Measurements from ENCODE around the gene ALPL. TPM values are rescaled to one million over a fixed set of nuclear protein-coding genes. Genes with fewer than 3 reads are reported as not detected.

The ALPL gene
- total and polyA plus RNA-seq, 7 donors, result 0.73 to 2.0 (median 1.3) TPM

GRCh38 chr1:21520899-21521716, 11.9 kb downstream of the ALPL start:
- intact Hi-C loops (cut with DNase I), result no loop called here
- no peaks in the 10 kb centered on the region for H3K36me3 ChIP-seq (ENCODE audit: insufficient read depth in 1 of 2, low read depth in 1 of 2)
- H3K4me3 ChIP-seq, result no peak overlapping the region
- peak in 1 of 4 donors; percentile 34 for ATAC-seq
- no peaks in the 10 kb centered on the region for H3K4me1 ChIP-seq
- no peak for DNase-seq
- H3K27ac ChIP-seq, result no peak overlapping the region
- 45 to 64% (median 50%) methylated on average over 16 of the region's 16 CpGs for WGBS, 3 donors
- no peaks in the 10 kb centered on the region for H3K27me3 ChIP-seq (ENCODE audit: insufficient read depth in 3 of 3, low read length in 2 of 3)
- H3K9me3 ChIP-seq, result no peaks in the 10 kb centered on the region
- no peak for TF ChIP-seq CTCF (IDR thresholded peaks at IDR 0.05)

- Histone ChIP-seq H3K4me1 (no peaks in the 10 kb centered on the region), H3K27me3 (ENCODE audit: insufficient read depth in 3 of 3, low read length in 2 of 3) (no peaks in the 10 kb centered on the region), H3K4me3 (no peak overlapping the region), H3K9me3 (no peaks in the 10 kb centered on the region), H3K36me3 (ENCODE audit: insufficient read depth in 1 of 2, low read depth in 1 of 2) (no peaks in the 10 kb centered on the region), H3K27ac (no peak overlapping the region)
- WGBS, 3 donors, result 94 to 100% (median 95%) methylated on average over 4 of the region's 4 CpGs
- DNase-seq (no peak), ATAC-seq (no peak)
- TF ChIP-seq CTCF (IDR thresholded peaks at IDR 0.05), result no peak
- intact Hi-C loops (cut with DNase I), result no loop called here
Observed at GRCh38 chr1:21521717-21522060, 12.5 kb downstream of the ALPL start.

- WGBS, 3 donors, result 87 to 89% (median 88%) methylated on average over 11 of the region's 11 CpGs
- H3K27ac ChIP-seq, result no peak overlapping the region
- H3K9me3 ChIP-seq, result no peaks in the 10 kb centered on the region
- DNase-seq (no peak), ATAC-seq (no peak)
- intact Hi-C loops (cut with DNase I), result no loop called here
- no peak for TF ChIP-seq CTCF (IDR thresholded peaks at IDR 0.05)
- H3K4me1 ChIP-seq, result no peaks in the 10 kb centered on the region
- no peak overlapping the region for H3K4me3 ChIP-seq
- no peaks in the 10 kb centered on the region for H3K27me3 ChIP-seq (ENCODE audit: insufficient read depth in 3 of 3, low read length in 2 of 3)
- H3K36me3 ChIP-seq (ENCODE audit: insufficient read depth in 1 of 2, low read depth in 1 of 2), result no peaks in the 10 kb centered on the region
Observed at GRCh38 chr1:21522525-21523038, 13.4 kb downstream of the ALPL start.

- H3K27ac ChIP-seq, result no peak overlapping the region
- DNase-seq, result no peak
- H3K36me3 ChIP-seq (ENCODE audit: insufficient read depth in 1 of 2, low read depth in 1 of 2), result no peaks in the 10 kb centered on the region
- H3K4me3 ChIP-seq, result no peak overlapping the region
- intact Hi-C loops (cut with DNase I), result no loop called here
- H3K27me3 ChIP-seq (ENCODE audit: insufficient read depth in 3 of 3, low read length in 2 of 3), result no peaks in the 10 kb centered on the region
- ATAC-seq, result no peak
- no peak for TF ChIP-seq CTCF (IDR thresholded peaks at IDR 0.05)
- 88 to 92% (median 90%) methylated on average over 7 of the region's 7 CpGs for WGBS, 3 donors
- no peaks in the 10 kb centered on the region for H3K4me1 ChIP-seq
- no peaks in the 10 kb centered on the region for H3K9me3 ChIP-seq
Observed at GRCh38 chr1:21523297-21523813, 14.1 kb downstream of the ALPL start.
